NB4 (cell line): ENCODE data around the gene NRN1L.

Experiments used
- CTCF ChIP-seq: IDR thresholded peaks from one replicate; pipeline ENCODE4 v1.5.1; 2012; ENCODE audit warnings: low read depth, low read length
- MAX ChIP-seq: IDR thresholded peaks from 2 replicates; pipeline ENCODE4 v1.6.1; 2011; ENCODE audit warnings: low read depth, low read length
- POLR2A ChIP-seq: IDR thresholded peaks from 2 replicates; pipeline ENCODE4 v1.6.1; 2011; ENCODE audit warnings: mild to moderate bottlenecking; ENCODE audit not compliant: insufficient read length; ENCODE audit errors: extremely low read depth

DNA sequence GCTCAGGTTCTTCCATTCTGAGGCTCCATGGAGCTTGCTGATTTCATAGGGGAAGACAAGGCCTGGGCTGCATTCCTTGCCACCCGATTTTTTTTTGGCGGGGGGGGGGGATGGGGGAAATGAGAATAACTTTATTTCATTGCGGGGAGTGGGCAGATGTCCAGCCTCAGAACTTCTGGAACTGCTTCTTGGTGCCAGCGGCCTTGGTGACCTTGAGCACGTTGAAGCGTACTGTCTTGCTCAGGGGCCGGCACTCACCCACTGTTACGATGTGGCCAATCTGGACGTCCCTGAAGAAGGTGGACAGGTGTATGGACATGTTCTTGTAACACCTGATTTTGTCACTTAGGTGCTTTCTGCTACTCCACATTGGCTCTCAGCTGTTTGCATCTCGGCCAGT is 28.9 kb upstream of the NRN1L start:
- TF ChIP-seq CTCF (no peak), POLR2A (no peak), MAX (no peak)
